Stimulated activated CD4-positive, alpha-beta T cell treated with anti-CD3 and anti-CD28 coated beads, TNF-alpha, amount 100 ng/mL, for 48 hours (primary cell): ENCODE data around the gene PPM1E.
"Not testable (repeated sequence)": the region's sequence is repeated elsewhere in the genome, so short reads cannot be mapped to it uniquely, and the experiment has no call there.

ENCODE experiments used
- DNase-seq, 3 donors: peaks; one replicate each; pipeline ENCODE4 v3.0.0-alpha.2; 2020; ENCODE audit warnings: low read depth in 3 of 3

PPM1E gene

DNA sequence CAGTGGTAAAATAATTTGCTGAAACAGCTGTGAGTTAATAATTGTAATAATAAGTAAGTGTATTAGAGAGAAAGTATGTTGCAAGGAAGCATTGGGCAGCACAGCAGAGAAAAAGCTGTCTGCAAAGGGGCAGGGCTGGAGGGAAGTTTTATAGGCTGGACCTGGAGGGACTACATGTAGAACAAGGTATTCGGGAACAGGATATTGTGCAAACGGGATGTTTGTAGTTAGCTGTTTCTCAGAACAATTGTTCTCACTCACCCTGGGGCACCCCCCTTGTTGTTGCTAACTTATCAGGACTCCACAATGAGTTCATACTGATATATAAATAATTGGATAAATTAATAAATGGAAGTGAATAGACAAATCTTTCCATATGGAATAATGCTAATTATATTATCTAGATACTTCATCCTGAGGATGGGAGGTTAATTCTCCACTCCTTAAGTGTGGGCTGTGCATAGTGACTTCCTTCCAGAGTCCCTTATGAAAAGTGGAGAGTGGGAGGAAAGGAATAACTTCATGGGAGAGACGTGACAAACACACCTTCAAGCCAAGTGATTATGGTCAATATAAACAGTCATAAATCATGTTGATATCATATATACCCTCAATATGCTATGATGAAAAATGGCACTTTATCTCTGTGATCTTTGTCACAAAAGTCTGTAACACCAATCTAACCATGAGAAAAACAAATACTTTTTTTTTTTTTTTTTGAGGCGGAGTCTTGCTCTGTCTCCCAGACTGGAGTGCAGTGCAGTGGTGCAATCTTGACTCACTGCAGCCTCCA lies 85.4 kb downstream of the PPM1E start:
- no peak for DNase-seq

DNA sequence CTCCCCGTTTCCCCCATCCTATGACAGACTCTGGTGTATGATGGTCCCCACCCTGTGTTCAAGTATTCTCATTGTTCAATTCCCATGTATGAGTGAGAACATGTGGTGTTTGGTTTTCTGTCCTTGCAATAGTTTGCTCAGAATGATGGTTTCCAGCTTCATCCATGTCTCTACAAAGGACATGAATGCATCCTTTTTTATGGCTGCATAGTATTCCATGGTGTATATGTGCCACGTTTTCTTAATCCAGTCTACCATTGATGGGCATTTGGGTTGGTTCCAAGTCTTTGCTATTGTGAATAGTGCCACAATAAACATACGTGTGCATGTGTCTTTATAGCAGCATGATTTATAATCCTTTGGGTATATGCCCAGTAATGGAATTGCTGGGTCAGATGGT lies 90.8 kb downstream of the PPM1E start:
- not testable (repeated sequence) for DNase-seq

DNA sequence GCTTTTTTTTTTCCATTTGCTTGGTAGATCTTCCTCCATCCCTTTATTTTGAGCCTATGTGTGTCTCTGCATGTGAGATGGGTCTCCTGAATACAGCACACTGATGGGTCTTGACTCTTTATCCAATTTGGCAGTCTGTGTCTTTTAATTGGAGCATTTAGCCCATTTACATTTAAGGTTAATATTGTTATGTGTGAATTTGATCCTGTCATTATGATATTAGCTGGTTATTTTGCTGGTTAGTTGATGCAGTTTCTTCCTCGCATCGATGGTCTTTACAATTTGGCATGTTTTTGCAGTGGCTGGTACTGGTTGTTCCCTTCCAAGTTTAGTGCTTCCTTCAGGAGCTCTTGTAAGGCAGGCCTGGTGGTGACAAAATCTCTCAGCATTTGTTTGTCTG lies 94.5 kb downstream of the PPM1E start:
- DNase-seq = not testable (repeated sequence)

DNA sequence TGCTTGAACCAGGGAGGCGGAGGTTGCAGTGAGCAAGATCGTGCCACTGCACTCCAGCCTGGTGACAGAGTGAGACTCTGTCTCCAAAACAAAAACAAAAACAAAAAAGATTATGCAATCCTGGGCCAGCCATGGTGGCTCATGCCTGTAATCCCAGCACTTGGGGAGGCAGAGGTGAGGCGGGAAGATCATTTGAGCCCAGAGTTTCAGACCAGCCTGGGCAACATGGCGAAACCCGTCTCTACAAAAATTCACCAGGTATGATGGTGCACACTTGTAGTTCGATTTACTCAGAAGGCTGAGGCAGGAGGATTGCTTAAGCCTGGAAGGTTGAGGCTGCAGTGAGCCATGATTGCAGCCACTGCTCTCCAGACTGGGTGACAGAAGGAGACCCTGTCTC lies 109.6 kb downstream of the PPM1E start:
- no peak for DNase-seq

DNA sequence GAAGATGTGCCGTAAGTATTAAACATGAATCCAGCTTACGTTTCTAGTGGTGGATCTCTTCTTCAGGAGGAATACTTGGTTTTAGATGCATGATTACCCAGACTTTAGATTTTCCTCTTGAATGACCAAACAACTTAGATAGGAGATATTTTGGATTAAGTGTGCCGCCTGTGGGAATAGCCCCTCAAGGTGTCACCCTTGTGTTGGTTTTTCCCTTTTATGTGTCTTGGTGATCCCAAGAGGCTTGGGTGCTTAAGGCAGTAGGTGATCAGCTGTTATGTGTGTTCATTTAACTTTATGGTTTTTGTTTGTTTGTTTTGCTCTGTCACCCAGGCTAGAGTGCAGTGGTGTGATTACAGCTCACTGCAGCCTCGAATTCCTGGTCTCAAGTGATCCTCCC lies 115.1 kb downstream of the PPM1E start:
- DNase-seq = no peak

DNA sequence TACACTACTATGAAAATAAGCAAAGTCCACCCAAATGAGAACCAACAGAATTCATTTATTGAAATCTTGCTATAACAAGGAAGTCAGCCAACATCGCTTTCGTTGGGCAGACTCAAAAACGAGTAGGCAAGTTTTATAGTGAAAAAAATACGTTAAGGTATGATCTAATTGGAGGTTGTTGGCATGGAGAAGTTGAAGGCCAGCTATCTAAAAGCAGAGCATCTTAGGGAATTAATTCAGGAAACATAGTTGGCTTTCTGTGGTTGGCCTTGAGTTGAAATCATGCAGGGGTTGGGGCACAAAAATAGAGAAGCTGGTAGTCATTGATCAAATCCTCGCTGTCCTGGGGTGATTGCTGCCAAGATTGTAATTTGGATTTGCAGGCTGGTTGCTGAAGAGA lies 118.3 kb downstream of the PPM1E start:
- DNase-seq = no peak

DNA sequence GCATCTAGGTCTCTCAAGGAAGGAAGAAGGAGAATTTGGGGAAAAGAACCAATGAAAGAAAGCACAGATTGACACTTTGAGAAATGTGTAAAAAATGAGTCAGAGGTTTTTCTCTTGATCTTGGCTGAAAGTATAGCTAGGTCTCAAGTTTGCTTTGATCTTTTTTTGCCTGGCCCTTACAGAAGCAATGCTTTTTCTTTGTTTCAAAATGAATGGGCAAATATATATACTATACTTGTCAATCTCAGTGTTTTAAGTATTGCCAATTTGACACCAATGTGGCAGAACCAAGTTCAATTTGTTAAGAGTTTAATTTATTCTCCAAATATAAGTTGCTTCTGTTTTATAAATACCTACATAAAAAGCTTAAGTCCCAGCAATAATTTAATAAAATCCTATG lies 119.6 kb downstream of the PPM1E start:
- DNase-seq = no peak

DNA sequence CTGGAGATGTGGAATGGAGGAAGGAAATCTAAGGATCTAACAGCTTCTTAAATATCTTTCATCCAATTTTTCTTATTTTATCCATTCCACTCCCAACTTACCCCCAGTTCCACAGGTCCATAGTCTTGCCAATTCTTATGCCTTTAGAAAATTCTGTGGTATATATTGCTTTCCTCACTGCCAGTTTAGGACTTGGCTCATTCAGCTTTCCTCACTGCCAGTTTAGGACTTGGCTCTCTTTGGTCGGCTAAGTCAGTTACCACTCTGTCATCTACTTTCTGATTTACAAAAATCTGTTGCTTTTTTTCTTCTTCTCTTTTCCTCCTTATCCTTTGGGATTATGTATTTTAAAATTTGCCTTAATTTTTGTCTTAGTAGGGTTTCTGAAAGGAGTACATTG lies 128.5 kb downstream of the PPM1E start:
- DNase-seq = no peak

DNA sequence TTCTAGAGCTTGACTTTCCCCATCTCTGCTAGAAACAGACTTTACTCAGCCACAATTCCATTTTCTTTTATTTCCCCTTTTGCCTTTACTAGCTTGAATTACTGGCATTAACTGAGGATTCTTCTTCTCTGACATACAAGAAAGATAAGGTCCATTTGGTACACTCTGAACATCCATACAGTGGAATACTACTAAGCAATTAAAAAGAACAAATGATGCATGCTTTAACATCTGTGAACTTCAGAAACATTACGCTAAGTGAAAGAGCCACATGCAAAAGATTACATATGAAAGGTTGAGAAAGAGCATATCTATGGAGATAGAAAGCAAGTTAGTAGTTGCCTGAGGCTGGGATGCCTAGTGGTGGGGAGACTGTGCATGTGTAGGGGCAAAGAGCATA lies 130.9 kb downstream of the PPM1E start:
- DNase-seq = no peak

DNA sequence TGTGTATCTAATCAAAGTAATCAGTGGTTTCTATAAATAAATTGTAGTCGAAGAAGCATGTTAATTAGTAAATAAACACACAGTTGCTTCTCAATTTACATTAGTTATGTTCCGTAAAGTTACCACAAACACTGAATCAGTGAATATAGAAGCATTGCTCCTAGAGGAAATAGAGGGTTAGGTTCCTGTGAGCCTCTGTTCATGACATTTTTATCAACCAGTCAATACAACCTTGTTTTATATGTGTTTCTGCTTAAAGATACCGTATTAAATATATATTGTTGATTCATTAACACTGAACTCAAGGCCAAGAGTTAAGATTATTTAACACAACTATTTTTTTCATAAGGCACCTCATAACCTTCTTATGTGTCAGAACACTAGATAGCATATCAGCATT lies 134.3 kb downstream of the PPM1E start:
- no peak for DNase-seq

DNA sequence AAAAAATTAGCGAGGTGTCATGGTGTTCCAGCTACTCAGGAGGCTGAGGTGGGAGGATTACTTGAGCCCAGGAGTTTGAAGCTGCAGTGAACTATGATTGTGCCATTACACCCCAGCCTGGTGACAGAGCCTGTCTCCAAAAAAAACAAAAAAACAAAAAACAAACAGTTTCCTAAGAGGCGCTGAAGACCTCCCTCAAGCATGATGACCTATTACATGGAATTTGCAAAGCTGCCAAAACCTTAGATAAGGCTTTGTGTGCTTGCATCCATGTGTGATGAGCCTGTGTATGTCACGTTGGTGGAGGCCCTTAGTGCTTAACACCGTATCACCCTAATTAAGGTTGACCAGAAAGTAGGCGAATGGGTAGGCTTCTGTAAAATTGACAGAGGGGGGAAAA lies 143.5 kb downstream of the PPM1E start:
- no peak for DNase-seq

DNA sequence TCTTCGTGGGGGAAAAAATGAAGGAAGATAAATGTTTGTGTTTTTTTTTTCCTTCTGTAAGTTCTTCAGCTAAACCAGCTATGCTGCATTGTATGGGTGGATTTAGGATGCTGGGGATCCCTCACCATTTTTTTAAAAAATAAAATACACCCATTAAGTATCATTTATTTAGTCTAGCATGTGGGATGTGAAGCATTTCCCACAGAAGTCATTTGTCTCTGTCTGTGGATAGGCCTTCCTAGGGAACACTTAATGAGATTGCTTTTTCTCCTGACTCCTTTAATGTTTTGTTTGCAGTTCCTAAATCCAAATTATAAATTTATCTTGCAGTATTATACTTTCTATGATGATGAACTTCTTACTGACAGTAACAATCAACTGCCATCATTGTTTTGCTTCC lies 146.7 kb downstream of the PPM1E start:
- no peak for DNase-seq

DNA sequence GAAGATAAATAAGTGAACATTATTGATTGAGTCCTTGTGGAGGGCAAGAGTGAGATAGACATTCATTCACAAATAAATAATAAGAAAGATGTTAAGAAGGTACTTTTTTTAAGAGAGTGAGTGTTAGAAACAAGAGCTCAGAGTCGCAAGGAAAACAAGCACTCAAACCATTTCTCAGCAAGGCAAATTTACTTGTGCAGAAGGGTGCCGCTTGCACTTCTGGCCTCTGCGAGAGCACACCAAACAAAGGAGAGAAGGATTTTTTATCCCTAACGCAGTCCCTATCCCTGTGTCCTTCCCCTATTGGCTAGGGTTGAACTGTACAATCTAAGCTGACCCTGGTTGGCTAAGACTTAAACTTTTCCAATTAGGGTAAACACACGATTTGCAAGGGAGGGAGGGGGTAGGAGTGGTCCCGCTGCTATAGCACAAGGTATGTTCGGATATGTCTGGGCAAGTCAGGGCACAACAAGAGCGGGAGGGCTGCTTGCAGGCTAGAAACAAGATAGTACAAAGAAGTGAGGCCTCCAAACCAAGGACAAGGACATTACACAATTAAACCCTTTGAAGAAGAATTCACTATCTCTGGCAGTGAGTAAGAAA lies 156.2 kb downstream of the PPM1E start:
- no peak for DNase-seq

DNA sequence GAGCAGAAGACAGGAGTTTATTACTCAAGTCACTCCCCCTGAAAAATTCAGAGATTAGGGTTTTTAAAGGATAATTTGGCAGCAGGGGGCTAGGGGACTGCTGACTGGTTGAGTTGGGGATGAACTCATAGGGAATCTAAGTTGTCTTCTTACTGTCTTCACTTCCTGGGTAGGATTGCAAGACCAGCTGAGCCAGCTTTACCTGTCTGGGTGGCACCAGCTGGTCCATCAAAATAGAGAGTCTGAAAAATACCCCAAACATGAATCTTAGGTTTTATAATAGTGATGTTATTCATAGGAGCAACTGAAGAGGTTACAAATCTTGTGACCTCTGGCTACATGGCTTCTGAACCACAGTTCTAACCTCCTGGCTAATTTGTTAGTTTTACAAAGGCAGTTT lies 157.9 kb downstream of the PPM1E start:
- DNase-seq = no peak

DNA sequence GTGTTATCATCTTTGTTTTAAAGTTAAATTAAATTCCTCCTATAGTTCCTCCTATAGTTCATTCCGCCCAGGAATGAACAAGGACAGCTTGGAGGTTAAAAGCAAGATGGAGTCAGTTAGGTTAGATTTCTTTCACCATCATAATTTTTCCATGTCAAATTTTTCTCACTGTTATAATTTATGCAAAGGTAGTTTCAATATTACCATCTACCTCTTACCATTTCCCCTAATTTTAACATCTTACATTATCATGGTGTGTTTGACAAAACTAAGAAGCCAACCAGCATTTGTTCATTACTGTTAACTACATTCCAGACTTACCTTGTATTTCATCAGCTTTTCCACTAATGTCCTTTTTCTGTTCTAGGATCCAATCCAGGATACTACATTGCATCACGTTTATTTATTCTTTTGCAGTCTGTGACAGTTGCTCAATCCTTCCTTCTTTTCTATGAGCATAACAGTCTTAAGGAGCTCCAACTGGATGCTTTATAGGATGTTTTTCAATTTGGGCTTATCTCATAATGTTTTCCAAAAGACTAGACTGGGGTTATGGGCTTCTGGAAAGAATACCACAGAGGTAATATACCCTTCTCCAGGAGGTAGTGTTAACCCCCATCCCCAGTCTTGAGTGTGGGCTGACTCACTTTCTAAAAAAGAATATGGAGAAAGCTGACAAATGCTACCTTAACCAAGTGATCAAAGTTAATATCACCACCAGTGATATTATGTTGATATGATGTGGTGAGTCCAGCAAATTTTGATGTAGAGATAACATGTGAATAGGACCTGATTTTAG lies 158.5 kb downstream of the PPM1E start:
- DNase-seq = no peak

DNA sequence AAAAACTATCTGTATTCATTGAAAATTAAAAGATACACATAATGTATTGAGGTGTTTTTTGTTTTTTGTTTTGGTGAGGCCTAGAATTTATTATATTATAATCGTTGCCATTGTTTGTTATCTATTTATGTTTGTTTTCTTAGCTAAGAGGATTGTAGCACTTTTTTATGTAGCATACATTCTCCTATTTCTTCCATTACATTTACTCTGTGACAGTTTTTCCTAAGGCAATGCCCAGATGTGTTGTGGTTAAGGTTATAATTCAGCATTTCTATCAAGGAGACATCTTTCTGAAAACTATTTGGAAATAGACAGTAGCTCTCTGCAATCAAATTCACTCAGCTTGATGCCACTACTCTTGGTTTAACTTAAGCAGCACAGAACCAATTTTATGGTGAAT lies 161.6 kb downstream of the PPM1E start:
- DNase-seq = no peak

DNA sequence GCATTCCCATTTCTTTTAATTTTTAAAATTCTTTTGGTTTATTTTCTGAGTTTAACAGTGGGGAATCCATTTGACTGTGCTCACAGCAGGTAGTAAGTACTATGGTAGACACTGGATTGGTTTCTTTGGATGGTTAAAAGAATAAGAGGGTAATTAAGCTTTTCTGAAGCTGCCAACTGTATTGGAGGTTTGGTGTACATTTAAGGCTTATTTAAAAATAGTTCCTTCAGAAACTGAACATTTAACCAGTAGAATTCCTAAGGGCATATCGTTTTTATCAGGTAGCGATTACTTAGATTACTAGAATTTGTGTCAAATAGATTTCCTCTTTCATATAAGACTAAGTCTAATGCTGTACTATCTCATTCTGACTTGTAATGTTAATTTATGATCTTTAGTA lies 162.4 kb downstream of the PPM1E start:
- DNase-seq = no peak

DNA sequence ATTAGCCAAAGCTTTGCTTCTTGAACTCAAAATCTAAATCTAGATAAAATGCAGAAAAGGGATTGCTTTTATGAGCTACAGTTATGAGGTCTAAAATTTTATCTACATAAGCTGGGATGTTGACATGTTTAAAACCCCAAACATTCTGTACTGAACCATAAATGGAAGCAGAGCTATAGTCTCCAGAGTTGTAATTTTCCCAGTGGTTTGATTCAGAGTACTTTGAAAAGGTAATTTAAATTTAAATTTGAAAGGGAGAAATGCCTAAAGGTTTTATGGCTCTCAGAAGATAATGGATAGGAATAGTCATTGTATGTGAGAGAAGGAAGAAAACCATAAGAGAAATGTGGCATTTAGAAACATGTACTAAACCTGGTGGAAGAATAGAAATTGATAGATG lies 163.2 kb downstream of the PPM1E start:
- DNase-seq = no peak

DNA sequence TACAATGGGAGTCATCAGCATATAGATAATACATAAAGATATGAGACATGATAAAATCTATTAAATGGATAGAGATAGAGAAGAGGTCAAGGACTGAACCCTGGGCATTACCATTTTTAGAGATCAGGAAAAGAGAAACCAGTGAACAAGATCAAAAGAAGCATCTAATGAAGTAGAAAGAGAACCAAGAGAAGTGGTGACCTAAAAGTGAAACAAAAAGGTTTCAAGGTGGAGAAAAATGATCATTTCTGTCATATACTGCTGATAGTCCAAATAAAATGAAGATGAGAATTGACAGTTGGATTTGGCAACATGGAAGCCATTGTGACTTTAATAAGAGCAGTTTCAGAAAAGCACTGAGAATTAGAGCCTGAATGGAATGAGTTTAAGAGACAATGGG lies 165.1 kb downstream of the PPM1E start:
- no peak for DNase-seq

DNA sequence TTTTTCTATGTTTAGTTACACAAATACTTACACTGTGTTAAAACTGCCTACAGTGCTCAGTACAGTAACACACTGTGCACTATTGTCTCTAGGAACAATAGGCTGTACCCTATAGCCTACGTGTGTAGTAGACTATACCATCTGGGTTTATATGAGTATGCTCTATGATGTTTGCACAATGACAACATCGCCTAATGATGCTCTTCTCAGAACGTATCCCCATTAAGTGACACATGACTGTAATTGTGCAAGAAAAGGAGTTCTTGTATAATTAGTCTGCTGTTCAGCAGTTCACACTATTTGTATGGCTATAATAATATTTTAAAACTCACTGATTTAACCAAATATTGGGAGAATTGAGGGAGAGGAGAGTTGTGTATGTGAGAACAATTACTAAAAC lies 177.3 kb downstream of the PPM1E start:
- no peak for DNase-seq

DNA sequence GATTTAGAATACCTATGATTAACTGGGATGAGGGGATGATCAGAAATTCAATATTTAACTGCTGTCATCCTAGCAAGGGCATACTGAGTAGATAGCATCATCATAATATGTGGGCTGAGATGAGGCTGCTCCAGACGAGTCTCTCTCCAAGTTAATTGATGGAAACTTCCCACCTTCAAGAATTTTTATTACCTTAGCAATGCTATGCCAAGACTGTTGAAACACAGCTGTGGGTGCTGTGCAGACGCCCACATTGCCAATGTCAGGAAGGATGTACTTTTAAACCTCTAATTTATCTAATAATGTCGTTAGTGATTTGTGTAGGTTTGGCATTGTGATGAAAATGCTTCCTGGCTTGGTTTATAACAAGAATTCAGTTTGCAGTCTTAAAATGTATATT lies 180.6 kb downstream of the PPM1E start:
- DNase-seq = no peak

DNA sequence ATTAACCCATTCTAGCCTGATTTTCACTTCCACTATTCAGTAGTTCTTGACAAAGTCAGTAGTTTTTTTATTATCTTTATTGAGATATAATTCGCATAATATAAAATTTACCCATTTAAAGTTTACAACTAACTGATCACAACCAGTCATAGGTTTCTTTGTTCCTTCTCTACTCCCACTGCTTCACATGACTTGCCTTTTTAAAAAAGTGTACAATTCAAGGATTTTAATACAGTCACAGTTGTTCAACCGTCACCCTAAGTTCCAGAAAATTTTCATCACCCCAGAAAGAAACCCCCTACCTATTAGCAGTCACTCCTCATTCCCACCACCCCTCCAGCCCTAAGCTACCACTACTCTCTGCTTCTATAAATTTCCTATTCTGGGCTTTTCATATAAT lies 188.5 kb downstream of the PPM1E start:
- no peak for DNase-seq

DNA sequence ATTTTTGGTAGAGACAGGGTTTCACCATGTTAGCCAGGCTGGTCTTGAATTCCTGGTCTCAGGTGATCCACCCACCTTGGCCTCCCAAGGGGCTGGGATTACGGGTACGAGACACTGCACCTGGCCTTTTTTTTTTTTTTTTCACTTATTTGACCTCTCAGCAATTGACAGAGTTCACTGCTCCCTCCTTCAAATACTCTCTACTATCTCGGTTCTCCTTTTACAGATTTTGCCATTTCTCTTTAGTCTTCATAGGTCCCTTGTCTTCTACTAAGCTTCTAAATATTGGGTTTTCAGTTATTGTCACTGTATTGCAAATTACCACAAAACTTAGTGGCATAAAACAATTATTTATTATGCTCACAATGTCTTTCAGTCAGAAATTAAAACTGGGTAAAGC lies 191.8 kb downstream of the PPM1E start:
- no peak for DNase-seq
